ENCODE measurements around the gene FLOT2.

DNA sequence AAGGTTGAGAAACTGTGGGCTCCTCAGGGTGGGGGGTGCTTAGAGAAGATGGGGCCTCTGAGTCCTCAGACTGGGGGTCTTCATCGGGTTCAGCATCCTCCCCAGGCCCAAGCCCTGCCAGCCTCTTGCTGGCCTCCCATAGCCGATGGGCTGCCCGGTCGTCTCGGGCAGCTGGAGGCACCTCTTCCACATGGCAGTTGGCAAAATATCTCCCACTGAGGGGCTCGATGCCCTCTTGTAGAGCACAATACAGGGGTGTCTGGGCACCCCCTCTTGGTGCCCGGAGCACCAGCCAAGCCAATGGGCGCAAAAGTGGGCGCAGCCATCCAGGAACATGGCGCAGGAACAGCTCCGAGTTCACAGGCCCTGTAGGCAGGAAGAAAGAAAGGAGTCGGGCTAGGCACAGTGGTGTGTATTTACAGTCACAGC lies 1.0 kb upstream of the FLOT2 start:
- TF ChIP-seq CTCF (IDR thresholded peaks at IDR 0.05), result no peak
- TF ChIP-seq POLR2A (IDR thresholded peaks at IDR 0.05), result no peak
